ENCODE measurements around the gene HSPD1.

The HSPD1 gene

GRCh38 chr2:197504512-197504911, 4.9 kb upstream of the HSPD1 start:
- no peak for DNase-seq (ENCODE audit: low read depth)
- no peak overlapping the region for H3K4me3 ChIP-seq (ENCODE audit: low read length)
- TF ChIP-seq, protein P1, sequence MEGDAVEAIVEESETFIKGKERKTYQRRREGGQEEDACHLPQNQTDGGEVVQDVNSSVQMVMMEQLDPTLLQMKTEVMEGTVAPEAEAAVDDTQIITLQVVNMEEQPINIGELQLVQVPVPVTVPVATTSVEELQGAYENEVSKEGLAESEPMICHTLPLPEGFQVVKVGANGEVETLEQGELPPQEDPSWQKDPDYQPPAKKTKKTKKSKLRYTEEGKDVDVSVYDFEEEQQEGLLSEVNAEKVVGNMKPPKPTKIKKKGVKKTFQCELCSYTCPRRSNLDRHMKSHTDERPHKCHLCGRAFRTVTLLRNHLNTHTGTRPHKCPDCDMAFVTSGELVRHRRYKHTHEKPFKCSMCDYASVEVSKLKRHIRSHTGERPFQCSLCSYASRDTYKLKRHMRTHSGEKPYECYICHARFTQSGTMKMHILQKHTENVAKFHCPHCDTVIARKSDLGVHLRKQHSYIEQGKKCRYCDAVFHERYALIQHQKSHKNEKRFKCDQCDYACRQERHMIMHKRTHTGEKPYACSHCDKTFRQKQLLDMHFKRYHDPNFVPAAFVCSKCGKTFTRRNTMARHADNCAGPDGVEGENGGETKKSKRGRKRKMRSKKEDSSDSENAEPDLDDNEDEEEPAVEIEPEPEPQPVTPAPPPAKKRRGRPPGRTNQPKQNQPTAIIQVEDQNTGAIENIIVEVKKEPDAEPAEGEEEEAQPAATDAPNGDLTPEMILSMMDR (IDR thresholded peaks at IDR 0.05; ENCODE audit: insufficient read depth, low read depth, low read length, missing control alignments) = no peak

GRCh38 chr2:197504000-197504399, 4.4 kb upstream of the HSPD1 start:
- DNase-seq (ENCODE audit: low read depth) = no peak
- H3K4me3 ChIP-seq (ENCODE audit: low read length) = no peak overlapping the region
- TF ChIP-seq, protein P1 (IDR thresholded peaks at IDR 0.05; ENCODE audit: insufficient read depth, low read depth, low read length, missing control alignments) = no peak

DNA sequence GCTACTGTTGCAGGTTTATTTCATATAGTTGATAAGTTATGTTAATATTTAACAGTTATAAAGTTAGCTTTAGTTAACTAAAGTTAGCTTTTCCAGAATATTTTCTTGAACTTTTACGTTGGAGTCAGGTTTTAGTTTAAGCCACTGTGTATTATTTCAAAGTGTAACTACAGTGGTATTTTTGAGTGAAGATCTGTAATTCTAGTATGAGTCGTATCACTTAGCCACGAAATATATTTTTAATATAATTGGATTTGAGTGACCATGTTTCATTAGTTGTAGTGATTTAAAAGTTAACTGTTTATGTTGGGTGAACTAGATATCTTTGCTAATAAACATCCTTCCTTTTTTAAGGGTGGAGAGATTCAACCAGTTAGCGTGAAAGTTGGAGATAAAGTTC, 3.0 kb upstream of the HSPD1 start:
- H3K4me3 ChIP-seq (ENCODE audit: low read length) = no peak overlapping the region
- TF ChIP-seq, protein P1 (IDR thresholded peaks at IDR 0.05; ENCODE audit: insufficient read depth, low read depth, low read length, missing control alignments) = no peak
- DNase-seq (ENCODE audit: low read depth) = no peak

- TF ChIP-seq, protein P1 (IDR thresholded peaks at IDR 0.05; ENCODE audit: insufficient read depth, low read depth, low read length, missing control alignments) = no peak
- H3K4me3 ChIP-seq (ENCODE audit: low read length) = peak overlapping the region; percentile 11
- no peak for DNase-seq (ENCODE audit: low read depth)
These were observed 2.6 kb upstream of the HSPD1 start for GRCh38 chr2:197502201-197502600.

DNA sequence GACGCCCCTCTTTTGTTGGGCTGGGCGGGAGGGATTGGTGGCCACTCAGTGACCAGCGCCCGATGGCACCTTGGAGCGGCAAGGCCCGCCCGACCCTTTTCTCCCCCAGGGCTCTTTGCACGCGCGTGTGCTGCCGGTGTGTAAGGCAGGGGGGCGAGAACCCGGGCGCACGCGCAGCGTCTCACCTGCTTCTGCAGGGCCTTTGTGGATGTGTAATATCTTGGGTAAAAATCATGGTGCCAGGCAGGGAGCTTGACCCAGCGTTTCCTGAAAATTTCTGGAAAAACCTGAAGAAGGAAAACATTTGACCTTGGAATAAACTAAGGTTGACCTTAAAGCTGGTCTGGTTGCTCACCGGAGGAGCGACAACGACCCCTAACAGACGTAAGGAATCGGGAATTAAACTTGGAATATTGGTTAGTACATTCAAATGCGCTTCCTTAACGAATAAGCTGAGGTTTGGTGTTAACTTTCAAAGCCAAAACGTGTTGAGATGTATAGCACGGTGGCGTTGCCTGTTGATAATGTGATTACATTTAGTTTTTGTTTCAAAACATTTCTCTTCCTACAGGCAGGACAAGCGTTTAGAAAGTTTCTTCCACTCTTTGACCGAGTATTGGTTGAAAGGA, 977 bp upstream of the HSPD1 start:
- peak overlapping the region; percentile 85 for H3K4me3 ChIP-seq (ENCODE audit: low read length)
- DNase-seq (ENCODE audit: low read depth) = peak; percentile 19
- TF ChIP-seq, protein P1 (IDR thresholded peaks at IDR 0.05; ENCODE audit: insufficient read depth, low read depth, low read length, missing control alignments) = no peak

- TF ChIP-seq, protein P1 (IDR thresholded peaks at IDR 0.05; ENCODE audit: insufficient read depth, low read depth, low read length, missing control alignments) = no peak
- H3K4me3 ChIP-seq (ENCODE audit: low read length) = peak overlapping the region; percentile 85
- peak; percentile 46 for DNase-seq (ENCODE audit: low read depth)
These were observed 575 bp downstream of the HSPD1 start for GRCh38 chr2:197498937-197499593.

All from epithelial cell of esophagus (primary cell).